T-helper 2 cell (primary cell): Measurements from ENCODE around the gene KCNQ2.

Experiments
- DNase-seq, 5 experiments: peaks; one replicate each; pipeline versions ENCODE4 v3.0.0 to v3.0.0-alpha.2; 2012 to 2022

Gene KCNQ2

DNA sequence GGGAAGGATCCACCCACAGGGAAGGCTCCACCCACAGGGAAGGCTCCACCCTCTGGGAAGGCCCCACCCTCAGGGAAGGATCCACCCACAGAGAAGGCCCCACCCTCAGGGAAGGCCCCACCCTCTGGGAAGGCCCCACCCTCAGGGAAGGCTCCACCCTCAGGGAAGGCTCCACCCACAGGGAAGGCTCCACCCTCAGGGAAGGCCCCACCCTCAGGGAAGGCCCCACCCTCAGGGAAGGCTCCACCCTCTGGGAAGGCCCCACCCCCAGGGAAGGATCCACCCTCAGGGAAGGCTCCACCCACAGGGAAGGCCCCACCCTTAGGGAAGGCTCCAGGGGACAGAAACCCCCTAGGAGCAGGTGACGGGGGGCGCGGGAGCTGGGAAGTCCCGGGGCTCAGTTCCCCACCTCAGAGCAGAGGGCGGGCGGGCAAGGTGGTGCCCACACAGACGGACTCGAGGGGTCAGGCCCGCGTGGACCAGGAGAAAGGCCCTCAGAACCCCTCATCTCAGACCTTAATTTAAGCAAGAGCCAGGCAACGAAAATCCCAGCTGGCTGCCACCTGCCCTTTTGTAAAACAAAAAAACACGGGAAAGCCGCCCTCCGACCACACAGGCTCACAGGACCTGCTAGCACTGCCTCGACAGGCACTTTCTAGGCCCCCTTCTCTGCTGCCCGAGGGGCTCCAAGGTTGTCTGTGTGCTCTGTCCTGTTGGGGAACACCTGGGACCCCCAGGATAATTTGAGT, 39.7 kb downstream of the KCNQ2 start:
- no peak for DNase-seq

GRCh38 chr20:63431944-63432343, 40.5 kb downstream of the KCNQ2 start:
- DNase-seq = no peak

GRCh38 chr20:63430891-63431290, 41.6 kb downstream of the KCNQ2 start:
- no peak for DNase-seq

DNA sequence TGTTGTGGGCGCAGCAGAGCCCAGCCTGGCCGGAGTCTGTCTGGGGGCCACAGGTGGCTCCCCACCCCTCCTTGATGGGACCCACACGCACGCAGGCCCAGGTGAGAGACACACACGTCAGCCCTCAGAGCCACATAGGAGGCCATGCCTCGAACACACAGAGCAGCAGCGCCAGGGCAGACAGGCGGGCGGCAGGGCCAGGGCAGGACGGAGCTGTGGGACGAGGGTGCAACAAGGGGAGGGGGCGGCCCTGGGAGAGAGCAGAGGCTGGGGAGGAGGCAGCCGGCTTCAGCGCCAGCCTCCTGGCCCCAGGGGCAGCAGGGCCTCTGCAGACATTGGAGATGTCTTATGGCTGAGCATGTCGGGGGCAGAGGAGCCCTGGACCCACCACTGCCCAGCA, 42.5 kb downstream of the KCNQ2 start:
- DNase-seq = no peak

DNA sequence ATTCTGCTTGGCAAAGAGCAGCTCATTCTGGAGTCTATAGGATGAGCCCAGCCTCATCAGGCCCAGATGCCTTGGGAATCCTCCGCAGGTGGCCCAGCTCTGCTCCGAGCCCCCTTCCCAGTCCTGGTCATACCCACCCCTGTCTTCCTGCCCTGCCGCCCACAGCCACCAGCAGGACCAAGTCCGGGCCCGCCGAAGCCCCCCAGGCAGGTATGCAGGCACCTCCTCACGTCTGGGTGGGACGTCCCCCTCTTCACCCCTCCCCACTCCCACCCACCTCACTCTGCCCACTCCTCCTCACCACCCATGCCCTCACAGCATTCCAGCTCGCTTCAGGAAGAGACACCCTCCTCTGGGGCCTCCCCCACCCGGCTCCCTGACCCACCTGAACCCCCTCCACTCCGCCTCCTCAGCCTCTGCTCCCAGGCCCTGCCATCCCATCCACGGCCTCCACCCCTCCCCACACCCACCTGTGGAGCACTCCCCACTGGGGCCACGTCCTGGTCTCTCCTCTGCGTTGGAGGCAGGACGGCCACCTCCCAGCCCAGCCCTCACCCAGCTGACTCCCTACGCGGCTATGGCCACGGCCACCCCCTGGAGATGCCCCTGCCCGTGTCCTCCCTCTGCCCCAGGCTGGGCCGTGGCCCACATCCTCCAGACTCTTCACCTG, 43.4 kb downstream of the KCNQ2 start:
- no peak for DNase-seq

GRCh38 chr20:63427724-63428330, 44.6 kb downstream of the KCNQ2 start:
- DNase-seq = no peak

- no peak for DNase-seq
These were observed 45.2 kb downstream of the KCNQ2 start for GRCh38 chr20:63427206-63427605.

- no peak for DNase-seq
These were observed 46.5 kb downstream of the KCNQ2 start for GRCh38 chr20:63425846-63426485.

GRCh38 chr20:63424613-63425012, 47.8 kb downstream of the KCNQ2 start:
- no peak for DNase-seq

DNA sequence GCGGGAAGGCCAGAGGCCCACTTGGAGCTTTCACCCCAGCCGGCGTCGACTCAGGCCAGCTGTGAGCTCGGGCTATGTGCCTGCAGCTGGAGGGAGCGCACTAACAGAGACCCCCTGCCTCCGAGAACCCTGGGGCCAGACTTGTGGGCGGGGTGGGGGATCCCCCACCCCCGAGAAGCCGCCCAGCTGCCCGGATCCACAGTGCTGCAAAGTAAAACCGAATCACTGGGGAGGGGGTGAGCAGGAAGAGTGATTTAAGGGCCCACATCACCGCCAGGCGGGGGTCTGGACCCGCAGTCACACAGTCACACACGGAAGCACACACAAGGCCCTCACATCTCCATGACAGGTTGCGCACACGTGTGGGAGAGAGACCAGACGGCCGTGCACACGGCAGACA, 48.7 kb downstream of the KCNQ2 start:
- no peak for DNase-seq

DNA sequence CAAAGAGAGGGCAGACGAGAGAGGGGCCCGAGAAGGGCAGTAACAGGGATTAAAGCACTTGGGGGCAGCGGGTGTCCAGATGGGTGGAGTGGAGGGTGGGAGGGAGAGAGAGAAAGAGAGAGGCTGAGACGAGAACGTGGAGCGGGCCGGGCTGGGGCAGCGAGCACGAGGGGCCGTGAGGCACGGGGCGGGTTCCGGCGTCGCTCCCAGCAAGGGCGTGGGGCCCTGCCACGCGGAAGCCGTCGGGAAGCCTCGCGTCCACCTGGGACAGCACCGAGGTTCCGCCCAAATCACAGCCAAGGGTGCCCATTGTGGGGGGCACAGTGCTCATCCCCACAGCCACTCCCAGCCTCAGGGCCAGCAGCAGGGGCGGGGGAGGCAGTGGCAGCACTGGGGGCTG, 49.8 kb downstream of the KCNQ2 start:
- DNase-seq = no peak

- no peak for DNase-seq
These were observed 50.5 kb downstream of the KCNQ2 start for GRCh38 chr20:63421913-63422312.

GRCh38 chr20:63421094-63421692, 51.3 kb downstream of the KCNQ2 start:
- DNase-seq = no peak

DNA sequence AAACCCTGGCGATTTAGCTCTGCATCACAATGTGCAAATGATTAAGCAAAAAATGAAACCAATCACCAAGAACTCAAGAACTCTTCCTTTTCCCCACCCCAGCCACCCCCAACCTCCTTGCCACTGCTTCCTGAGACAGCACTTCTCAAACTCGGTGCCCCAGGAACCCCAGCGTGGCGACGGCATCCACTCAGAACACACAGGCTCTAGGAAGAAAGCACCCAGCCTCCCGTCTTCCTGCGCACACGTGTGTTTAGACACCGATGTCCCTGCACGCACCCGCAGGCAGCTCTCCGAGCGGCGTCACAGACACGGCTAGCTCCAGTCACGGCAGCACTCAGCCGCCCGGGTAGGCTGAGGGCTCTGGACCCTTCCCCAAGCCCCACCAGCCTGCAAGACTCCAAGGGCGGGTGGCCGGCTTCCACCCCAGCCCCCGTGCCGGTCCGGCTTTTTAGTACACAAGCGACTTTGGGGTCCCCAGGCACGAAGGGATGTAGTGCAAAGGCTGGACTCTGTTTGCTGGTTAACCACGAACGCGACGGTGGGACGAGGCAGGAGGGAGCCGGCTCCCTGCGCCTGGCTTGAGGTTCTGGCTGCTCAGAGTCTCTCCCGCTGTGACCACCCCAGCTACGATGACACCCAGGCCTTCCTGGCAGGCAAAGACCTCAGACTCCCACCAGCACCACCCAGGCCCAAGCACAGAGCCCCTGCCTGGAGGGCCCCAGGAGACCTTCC, 51.9 kb downstream of the KCNQ2 start:
- no peak for DNase-seq

DNA sequence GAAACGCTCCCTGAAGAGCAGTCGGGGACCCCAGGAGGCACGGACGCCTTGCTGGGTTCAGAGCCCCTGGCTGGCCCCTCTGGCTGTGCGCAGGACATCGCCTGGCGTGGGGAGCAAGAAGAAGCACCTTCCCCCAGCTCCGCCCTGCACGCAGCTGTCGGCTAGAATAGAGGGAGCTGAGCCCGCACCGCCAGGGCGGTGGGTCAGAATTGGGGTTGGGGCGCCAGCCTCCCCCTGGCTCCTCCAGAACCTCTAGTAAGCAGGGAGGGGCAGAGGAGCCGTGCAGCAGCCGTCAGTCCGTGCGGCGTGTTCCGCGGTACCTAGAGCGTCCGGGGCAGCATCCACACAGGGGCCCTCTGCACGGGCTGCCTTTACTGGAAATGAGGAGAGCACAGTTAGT, 53.2 kb downstream of the KCNQ2 start:
- DNase-seq = no peak

GRCh38 chr20:63418617-63419016, 53.8 kb downstream of the KCNQ2 start:
- DNase-seq = no peak

GRCh38 chr20:63417738-63418120, 54.7 kb downstream of the KCNQ2 start:
- DNase-seq = no peak

GRCh38 chr20:63417097-63417737, 55.2 kb downstream of the KCNQ2 start:
- no peak for DNase-seq

GRCh38 chr20:63416631-63417030, 55.8 kb downstream of the KCNQ2 start:
- no peak for DNase-seq

GRCh38 chr20:63415647-63416391, 56.6 kb downstream of the KCNQ2 start:
- DNase-seq = no peak

DNA sequence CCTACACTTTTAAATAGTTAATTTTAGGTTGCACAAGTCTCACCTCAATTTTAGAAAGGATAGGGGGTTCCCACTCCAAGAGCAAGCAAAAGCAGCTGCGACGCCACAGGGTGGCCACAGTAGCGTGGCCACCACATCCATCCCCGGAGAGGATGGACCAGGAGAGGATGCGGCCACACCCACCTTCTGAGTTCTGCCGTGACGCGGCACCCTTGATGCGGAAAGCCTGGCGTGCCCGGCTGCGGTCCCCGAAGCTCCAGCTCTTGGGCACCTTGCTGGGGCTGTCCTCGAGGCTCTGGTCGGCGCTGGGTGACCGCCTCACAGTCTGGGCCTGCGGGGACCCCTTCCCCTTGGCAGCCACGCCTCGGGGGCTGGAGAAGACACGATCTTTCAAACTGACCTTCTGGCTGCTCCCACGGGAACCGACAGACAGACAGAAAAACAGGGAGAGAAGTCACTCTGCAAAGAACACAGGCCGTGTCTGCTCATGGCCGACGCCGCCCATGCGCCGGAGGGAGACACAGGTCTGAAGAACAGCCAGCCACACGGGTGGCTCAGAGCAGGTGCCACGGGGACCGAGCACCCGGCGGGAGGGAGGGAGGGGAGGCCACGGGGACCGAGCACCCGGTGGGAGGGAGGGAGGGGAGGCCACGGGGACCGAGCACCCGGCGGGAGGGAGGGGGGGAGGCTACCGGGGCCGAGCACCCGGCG, 57.6 kb downstream of the KCNQ2 start:
- DNase-seq = no peak
